NCI-H2196 treated with DMSO at 0.1 percent for 48 hours (cell line): ENCODE results near the gene GDI2.
"Not testable (repeated sequence)": the region's sequence is repeated elsewhere in the genome, so short reads cannot be mapped to it uniquely, and the experiment has no call there.

Source experiments
- DNase-seq: peaks from one replicate; lab custom pipeline; 2025; ENCODE audit not compliant: unreplicated experiment; lab: John Stamatoyannopoulos, UW

Gene GDI2

GRCh38 chr10:5788969-5789368 is 24.3 kb downstream of the GDI2 start:
- no peak for DNase-seq

- DNase-seq, result no peak
Measured at GRCh38 chr10:5783300-5783699, 29.9 kb downstream of the GDI2 start.

- DNase-seq, result no peak
Measured at GRCh38 chr10:5782174-5782573, 31.1 kb downstream of the GDI2 start.

DNA sequence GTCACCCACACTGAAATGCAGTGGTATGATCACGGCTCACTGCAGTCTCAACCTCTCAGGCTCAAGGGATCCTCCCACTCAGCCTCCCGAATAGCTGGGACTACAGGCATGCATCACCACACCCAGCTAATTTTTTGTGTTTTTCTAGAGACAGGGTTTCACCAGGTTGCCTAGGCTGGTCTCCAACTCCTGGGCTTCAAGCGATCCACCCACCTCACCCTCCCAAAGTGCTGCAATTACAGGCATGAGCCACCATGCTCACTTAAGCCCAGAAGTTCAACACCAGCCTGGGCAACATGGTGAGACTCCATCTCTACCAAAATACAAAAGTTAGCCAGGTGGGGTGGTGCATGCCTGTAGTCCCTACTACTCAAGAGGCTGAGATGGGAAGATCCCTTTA is 33.5 kb downstream of the GDI2 start:
- DNase-seq, result no peak

- DNase-seq, result not testable (repeated sequence)
Measured at GRCh38 chr10:5777758-5778157, 35.5 kb downstream of the GDI2 start.

DNA sequence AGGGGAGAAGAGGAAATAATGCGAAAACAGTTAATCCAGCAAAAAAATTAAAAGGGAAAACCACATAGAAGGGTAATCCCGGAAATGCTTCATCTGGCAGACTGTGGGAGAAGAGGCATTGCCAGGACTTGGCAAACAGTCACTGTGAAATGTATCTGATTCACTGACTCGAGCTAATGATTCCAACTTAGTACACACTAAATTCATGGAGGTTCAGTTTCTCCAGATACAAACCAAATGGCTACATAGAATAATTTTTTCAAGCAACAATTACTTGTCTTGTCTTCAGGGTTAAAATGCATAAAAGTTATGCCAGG is 36.4 kb downstream of the GDI2 start:
- no peak for DNase-seq

DNA sequence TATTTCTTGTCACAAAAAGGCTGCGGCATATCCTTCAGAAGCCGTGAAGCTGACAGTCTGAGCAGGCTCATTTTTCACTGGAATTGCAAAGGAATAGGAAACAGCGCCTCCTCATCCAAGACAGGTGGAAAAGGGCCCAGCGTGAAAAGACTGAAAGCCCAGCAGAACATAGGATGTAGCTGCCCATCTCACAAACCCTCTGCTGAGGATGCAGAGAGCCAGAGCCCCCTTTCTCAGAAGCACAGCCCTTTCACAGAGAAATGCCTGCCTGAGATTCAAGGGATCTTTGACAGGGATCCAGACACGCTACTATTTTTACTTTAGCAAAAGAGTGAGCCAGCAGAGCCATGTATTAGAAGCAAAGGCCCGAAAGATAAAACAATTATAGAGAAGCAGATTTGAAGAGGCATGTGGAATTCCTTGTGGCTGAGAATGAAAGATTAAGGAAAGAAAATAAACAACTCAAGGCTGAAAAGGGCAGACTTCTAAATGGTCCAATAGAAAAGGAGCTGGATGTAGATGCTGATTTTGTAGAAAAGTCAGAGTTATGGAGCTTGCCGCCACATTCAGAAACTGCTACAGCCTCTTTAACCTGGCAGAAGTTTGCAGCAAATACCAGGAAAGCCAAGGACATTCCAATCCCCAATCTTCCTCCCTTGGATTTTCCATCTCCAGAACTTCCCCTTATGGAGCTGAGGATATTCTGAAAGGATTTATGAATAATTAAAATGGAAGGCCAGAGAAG is 36.9 kb downstream of the GDI2 start:
- DNase-seq, result no peak

DNA sequence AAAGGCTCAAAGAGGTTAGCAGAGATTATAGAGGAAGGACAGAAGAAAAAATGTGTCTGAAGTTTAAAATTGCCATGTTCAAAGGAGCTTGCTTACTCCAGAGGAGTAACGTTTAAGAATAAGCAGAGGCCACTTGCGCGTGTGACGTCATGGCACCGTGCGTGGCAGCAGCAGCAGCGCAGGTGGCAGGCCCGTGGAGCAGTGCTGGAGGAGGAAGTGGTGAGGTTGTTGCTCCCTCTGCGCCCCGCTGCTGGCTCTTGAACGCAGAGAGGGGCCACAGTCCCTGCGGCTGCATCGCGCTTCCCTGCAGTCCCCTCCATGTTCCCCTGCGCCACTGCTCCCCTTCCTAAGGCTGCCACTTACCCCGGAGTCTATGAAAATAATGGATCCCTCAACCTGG is 37.5 kb downstream of the GDI2 start:
- DNase-seq, result no peak

DNA sequence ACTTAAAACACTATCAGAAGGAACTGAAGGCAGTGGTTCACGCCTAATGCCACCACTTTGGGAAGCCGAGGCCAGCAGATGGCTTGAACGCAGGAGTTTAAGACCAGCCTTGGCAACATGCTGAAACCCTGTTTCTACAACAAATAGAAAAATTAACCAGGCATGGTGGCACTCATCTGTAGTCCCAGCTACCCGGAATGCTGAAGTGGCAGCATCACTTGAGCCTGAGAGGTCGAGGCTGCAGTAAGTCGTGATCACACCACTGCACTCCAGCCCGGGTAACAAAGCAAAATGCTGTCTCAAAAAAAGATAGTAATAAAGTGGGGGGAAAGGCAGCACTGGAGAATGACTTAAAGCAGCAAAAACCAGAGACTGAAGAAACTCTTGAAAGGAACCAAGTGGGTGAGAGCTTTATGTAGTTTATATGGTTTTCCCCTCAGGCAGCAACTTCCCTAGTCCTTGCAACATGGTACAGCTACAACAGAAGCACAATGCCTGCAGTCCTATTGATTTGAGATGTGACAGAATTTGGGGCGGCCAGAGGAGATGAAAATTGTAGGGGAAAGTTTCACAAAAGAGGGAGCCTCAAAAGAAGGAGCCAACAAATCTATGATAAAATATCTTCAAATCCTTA is 38.1 kb downstream of the GDI2 start:
- no peak for DNase-seq

GRCh38 chr10:5766189-5766588 is 47.0 kb downstream of the GDI2 start:
- no peak for DNase-seq

DNA sequence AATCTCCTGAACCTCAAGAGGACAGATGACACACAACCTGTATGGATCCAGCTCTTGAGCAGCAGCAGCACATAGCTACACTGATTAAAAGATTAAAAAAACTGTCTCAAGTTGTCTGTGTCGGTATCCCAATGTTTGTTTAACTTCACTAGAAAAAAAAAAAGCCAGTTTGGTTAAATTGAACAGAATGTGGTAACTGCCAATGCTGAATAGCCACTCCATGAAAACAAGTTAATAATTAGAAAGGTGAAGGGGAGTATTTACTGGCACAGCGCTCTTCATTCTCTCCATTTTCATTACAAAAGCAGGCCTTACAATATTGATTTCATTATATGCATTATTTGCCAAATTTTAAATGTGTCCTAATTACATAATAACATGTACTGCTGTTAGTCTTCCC is 47.6 kb downstream of the GDI2 start:
- DNase-seq, result no peak

DNA sequence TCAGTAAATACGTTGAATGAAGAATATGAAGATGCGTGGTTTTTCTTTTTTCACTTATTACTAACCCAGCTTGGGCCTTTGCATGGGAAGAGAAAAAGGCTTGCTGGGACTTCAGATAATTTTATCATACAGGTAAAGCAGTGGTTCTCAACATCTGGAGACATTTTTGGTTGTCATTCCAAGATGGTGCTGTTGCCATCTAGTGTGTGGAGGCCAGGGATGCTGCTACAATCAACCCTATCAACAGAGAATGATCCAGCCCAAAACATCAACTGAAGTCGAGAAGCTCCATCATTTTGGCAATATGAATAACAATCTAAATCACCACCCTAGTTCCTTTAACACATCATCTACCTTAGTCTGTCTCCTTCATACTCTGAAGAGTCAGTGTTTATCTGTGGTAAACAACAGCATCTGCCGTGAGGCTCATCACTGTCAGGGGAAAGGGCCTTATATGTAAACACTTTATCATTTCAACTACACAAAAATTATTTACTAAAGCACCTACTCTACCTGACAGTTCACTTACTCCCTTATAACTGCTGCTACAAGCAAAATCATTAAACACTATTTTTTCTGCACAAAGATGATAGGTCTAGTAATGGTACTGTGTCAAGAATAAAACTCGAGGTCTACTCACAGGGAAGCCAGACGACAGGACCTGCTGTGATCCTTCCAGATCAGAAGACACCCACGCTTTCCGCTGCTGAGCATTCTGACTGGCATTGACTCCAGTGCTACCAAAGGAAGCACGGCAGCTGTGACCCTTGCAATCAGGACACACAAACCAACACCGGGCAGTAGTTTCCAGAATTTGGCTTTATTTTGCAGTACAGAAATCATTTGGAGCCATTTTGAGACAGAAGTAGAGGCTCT is 48.6 kb downstream of the GDI2 start:
- DNase-seq, result no peak

DNA sequence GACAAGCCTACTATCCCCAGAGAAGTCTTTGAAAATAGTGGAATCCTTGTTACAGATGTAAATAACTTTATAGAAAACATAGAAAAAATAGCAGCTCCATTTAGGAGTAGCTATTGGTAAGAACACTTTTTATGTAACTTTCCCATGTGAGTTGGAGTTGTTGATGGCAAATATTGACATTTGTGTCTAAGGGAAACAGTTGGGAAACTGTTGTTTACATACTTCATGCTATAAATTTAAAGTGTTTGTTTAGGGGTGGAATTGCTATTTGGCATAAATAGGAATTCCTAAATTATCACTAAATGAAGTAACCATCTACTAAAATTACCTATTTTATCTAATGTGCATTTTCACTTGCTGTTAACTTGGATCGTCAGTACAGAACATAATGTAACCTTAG is 50.7 kb downstream of the GDI2 start:
- DNase-seq, result no peak

GRCh38 chr10:5761220-5761619 is 52.0 kb downstream of the GDI2 start:
- DNase-seq, result no peak

DNA sequence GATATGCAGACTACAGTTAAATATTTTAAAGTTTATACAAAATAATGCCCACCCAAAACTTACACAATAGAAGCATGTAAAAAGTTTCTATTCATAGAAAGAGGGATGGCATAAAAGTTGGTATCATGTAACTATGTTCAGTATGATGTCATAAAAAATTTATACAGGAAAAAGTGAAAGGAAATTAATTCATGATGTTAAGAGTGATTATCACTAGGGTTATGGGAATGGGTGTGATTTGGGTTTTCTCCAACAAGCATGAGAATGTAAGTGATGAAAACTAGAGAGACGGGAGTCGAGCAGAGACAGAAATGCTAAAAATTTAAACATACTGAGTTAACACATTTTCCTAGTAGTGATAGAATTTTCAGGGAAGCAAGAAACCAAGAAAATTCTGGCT is 52.7 kb downstream of the GDI2 start:
- no peak for DNase-seq

- DNase-seq, result no peak
Measured at GRCh38 chr10:5758927-5759326, 54.3 kb downstream of the GDI2 start.

DNA sequence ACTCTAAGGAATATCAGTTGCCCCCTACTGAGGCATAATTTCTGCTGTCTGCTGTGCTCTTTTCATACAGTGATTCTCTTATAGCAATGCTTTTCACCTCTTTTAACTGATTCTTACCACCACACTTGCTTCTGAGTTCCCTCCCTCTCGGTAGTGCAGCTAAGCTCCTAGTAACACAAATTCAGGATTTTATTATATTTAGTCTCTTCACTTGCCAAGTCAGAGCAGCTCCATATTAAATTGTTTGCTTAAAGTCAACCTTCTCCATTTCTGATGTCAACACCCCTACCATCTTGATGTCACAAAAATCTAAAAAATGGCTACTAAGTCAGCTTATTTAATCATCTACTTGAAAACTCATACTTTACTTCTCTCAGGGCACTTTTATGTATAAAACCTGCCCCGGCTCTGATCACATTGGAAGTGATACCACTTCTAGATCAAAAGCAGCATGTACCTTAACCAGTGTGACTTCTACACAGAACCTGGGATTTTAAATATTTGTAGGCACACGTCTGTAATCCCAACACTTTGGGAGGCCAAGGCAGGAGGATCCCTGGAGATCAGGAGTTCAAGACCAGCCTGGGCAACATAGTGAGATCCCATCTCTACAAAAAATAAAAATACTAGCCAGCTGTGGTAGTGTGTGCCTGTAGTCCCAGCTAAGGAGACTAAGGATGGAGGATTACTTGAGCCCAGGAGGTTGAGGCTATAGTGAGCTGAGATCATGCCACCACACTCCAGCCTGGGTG is 55.3 kb downstream of the GDI2 start:
- DNase-seq, result no peak

DNA sequence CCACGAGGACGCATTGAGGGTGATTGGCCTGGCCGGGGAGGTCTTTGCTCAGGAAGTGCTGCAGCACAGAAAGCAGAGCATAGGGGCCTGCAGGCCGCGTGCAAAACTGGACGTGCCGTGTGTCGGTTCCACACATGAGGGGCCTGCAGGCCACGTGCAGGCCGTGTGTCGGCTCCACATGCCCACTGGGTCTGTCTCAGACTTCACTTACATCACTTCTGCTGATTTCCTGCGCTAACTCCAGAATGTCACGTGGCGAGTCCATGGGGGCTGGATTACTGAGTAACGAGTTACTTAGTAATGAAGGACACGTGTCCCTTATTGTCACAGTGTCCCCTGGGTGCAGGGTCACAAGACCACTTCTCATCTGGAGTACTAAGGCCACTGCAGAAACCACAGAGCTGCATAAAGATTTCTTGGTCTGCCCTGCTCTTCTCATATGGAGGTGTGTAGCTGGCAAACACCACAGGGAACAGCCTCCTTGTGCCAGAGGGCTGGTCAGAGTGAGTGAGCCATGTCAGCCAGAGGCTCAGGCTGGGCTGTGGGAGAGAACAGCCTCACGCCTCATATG is 60.8 kb downstream of the GDI2 start:
- DNase-seq, result no peak

DNA sequence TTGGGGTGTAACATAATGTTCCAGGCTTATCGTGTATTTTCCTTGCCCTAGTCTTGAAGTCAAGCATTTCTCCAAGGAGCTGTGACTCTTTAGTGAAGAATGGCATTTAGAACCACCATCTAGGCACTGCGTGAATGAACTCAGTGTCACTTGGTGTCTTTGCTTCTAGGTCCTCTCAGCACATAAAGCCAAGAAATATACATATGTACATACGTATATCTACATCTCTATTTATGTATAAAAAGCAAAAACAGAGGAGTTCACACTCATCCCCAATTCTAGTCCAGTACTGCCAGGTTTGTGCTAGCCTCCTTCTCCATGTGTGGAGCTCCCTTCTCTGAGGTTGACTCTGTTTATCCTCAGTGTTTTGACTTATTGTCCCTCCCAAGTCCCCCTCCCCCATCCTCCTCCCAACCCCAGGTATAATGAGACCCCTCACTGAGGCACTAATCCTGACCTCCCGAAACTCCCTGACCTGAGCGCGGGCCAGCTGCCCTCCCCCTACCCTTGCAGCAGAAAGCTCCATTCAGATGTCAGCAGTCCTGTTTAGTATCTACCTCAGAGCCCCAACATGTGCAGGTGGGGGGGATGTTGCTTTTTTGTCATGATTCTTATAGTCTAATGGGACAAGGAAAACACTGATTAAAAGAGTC is 61.5 kb downstream of the GDI2 start:
- DNase-seq, result no peak

- no peak for DNase-seq
Measured at GRCh38 chr10:5748394-5748803, 64.8 kb downstream of the GDI2 start.

DNA sequence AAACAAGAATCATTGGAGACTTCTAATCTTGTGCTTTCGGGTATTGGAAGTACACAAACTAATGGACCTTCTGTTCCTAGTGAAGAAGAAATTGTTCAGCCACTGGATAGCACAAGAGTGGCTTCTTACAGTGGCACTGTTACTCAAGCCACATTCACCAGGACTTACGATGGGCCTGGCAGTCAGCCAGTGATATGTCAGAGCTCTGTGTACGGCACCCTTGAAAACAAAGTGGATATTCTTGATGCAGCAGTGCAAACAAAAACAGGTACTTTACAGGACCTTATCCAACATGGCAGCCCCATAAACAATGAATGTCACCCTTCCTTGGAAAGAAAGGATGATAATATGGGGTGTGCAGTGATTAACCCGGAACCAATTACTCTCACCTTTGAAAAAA is 67.0 kb downstream of the GDI2 start:
- no peak for DNase-seq
